ENCODE results near the gene ADGRG1.

The ADGRG1 gene

GRCh38 chr16:57621521-57622271 is 6.7 kb upstream of the ADGRG1 start:
- TF ChIP-seq POLR2AphosphoS5 (IDR thresholded peaks at IDR 0.05; ENCODE audit: low read depth, low read length) (no peak), SIN3A (IDR thresholded peaks at IDR 0.05; ENCODE audit: borderline replicate concordance, insufficient read depth, low read length) (no peak), FOXP2 (optimal IDR thresholded peaks at IDR 0.05; ENCODE audit: borderline replicate concordance, extremely low read depth, extremely low read length, insufficient read depth) (no peak), REST (IDR thresholded peaks at IDR 0.05; ENCODE audit: insufficient read depth in 1 of 2, low read depth in 2 of 2, low read length in 2 of 2) (no peak), TAF1 (IDR thresholded peaks at IDR 0.05; ENCODE audit: borderline replicate concordance, insufficient read depth, low read length) (no peak)

DNA sequence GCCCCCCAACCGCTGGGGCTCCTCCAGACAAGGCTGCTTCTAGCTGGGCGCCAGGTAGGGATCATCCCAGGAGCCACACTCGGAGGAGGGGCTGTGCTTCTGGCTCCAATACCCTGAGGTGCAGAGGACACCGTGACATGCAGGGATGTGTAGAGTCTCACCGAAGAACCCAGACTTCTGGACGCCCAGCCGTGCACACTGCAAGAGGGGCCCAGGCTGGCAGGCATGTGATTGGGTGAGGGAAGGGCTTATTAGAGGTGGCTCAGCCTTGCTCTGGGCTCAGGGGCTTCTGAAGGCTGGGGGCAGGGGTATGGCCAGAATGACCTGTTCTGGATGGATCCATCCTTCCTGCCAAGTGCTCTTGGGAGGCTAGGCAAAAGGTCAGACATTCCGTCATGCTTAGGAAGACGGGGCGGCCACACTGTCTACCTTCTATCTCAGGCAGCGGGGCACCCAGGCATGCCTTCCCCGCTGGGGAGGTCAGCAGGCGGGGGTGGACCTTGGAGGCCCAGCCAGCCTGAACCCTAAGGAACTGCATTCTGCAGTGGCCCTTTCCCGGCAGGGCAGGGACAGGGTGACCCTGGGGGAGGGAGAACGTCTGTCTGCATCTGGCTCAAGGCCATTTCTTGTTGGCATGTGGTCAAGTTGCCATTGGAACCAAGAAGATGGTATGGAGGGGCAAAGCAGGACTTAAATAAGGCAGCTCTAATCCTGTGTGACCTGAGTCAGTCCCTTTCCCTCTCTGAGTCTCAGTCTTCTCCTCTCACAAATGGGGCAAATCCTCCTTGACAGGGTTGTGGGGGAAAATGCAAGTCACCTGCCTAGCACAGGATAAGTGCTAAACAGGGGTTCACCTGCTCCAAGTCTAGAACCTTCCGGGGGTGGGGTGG is 5.8 kb upstream of the ADGRG1 start:
- TF ChIP-seq TAF1 (IDR thresholded peaks at IDR 0.05; ENCODE audit: borderline replicate concordance, insufficient read depth, low read length) (no peak), REST (IDR thresholded peaks at IDR 0.05; ENCODE audit: insufficient read depth in 1 of 2, low read depth in 2 of 2, low read length in 2 of 2) (no peak), FOXP2 (optimal IDR thresholded peaks at IDR 0.05; ENCODE audit: borderline replicate concordance, extremely low read depth, extremely low read length, insufficient read depth) (no peak), POLR2AphosphoS5 (IDR thresholded peaks at IDR 0.05; ENCODE audit: low read depth, low read length) (no peak), SIN3A (IDR thresholded peaks at IDR 0.05; ENCODE audit: borderline replicate concordance, insufficient read depth, low read length) (no peak)

GRCh38 chr16:57623251-57624043 is 5.0 kb upstream of the ADGRG1 start:
- TF ChIP-seq FOXP2 (optimal IDR thresholded peaks at IDR 0.05; ENCODE audit: borderline replicate concordance, extremely low read depth, extremely low read length, insufficient read depth) (no peak), REST (IDR thresholded peaks at IDR 0.05; ENCODE audit: insufficient read depth in 1 of 2, low read depth in 2 of 2, low read length in 2 of 2) (no peak), TAF1 (IDR thresholded peaks at IDR 0.05; ENCODE audit: borderline replicate concordance, insufficient read depth, low read length) (no peak), SIN3A (IDR thresholded peaks at IDR 0.05; ENCODE audit: borderline replicate concordance, insufficient read depth, low read length) (no peak), POLR2AphosphoS5 (IDR thresholded peaks at IDR 0.05; ENCODE audit: low read depth, low read length) (no peak)

GRCh38 chr16:57624044-57624688 is 4.3 kb upstream of the ADGRG1 start:
- TF ChIP-seq SIN3A (IDR thresholded peaks at IDR 0.05; ENCODE audit: borderline replicate concordance, insufficient read depth, low read length) (no peak), REST (IDR thresholded peaks at IDR 0.05; ENCODE audit: insufficient read depth in 1 of 2, low read depth in 2 of 2, low read length in 2 of 2) (no peak), TAF1 (IDR thresholded peaks at IDR 0.05; ENCODE audit: borderline replicate concordance, insufficient read depth, low read length) (no peak), FOXP2 (optimal IDR thresholded peaks at IDR 0.05; ENCODE audit: borderline replicate concordance, extremely low read depth, extremely low read length, insufficient read depth) (no peak), POLR2AphosphoS5 (IDR thresholded peaks at IDR 0.05; ENCODE audit: low read depth, low read length) (no peak)

Measured in PFSK-1 (cell line).